HepG2 (cell line): ENCODE data around the gene NEMP2. TPM values are rescaled to one million over a fixed set of nuclear protein-coding genes. Genes with fewer than 3 reads are reported as not detected.

ENCODE experiments used
- ATAC-seq: fragments of 200-7000 bp; cut with Tn5 transposase; 3 replicates; pipeline ENCODE4 v1.9.1; 2020; ENCODE audit warnings: mild to moderate bottlenecking, moderate library complexity
- BruUV-seq: library from RNA; stranded (reverse); fragments of 400-500 nt; replicated peaks from 2 replicates; lab custom pipeline; 2021; lab: Mats Ljungman, UMichigan
- CTCF ChIA-PET: fragments of 300-600 bp; formaldehyde crosslinking; extraction: SDS; loops from one replicate; lab custom pipeline; 2021; ENCODE audit warnings: low total read pairs, inconsistent platforms, low intra/inter-chr PET ratio; lab: Yijun Ruan, JAX
- POLR2A ChIA-PET: fragments of 350-600 bp; sonication (Branson Sonifier 250); formaldehyde crosslinking; loops from one replicate; lab custom pipeline; 2020; ENCODE audit warnings: antibody characterized with exemption, inconsistent platforms; lab: Yijun Ruan, JAX
- DNase-seq: peaks from one replicate; pipeline ENCODE4 v3.0.0-alpha.2; 2015; ENCODE audit warnings: low spot score
- FAIRE-seq: peaks from 3 replicates; lab custom pipeline; 2011; peaks lifted over from hg19 to GRCh38; lab: Jason Lieb, UNC
- H2AFZ ChIP-seq: one replicate; pipeline ENCODE4 v1.6.1; 2011; ENCODE audit warnings: low read length, inconsistent platforms
- H3K27ac ChIP-seq: fragments of 300-600 bp; 3 replicates; pipeline ENCODE4 v1.8.0; 2011; ENCODE audit warnings: mixed run types, mild to moderate bottlenecking, mixed read lengths, low read length, inconsistent platforms; ENCODE audit not compliant: insufficient read depth; ENCODE audit errors: extremely low read length
- H3K27me3 ChIP-seq, 2 experiments: fragments of 200-600 bp in 1 of 2; 2 replicates in 1 of 2; 3 replicates in 1 of 2; pipeline versions ENCODE4 v1.6.0 to v1.8.0; 2011; ENCODE audit warnings: low read length in 2 of 2, mild to moderate bottlenecking in 2 of 2, moderate library complexity in 2 of 2, inconsistent platforms in 1 of 2; ENCODE audit not compliant: insufficient read depth in 2 of 2, control insufficient read depth in 1 of 2
- H3K36me3 ChIP-seq, 2 experiments: fragments of 200-600 bp in 1 of 2; replicated peaks in 1 of 2; 2 replicates in 1 of 2; 3 replicates in 1 of 2; pipeline versions ENCODE4 v1.5.1 to v1.8.0; 2011; ENCODE audit warnings: low read length in 2 of 2, inconsistent platforms in 1 of 2; ENCODE audit not compliant: insufficient read depth in 2 of 2, control insufficient read depth in 1 of 2
- H3K4me1 ChIP-seq: 2 replicates; pipeline ENCODE4 v1.5.1; 2012; ENCODE audit warnings: low read length, inconsistent platforms; ENCODE audit not compliant: insufficient read depth
- H3K4me2 ChIP-seq: 2 replicates; pipeline ENCODE4 v1.6.0; 2011; ENCODE audit warnings: low read depth, low read length, inconsistent platforms
- H3K4me3 ChIP-seq, 3 experiments: fragments of 200-600 bp in 1 of 3; sonication (generic), shearing (Covaris generic) in 1 of 3; replicated peaks in 1 of 3; 2 replicates each; pipeline ENCODE4 v1.5.1; 2011 to 2016; ENCODE audit warnings: low read length in 3 of 3, inconsistent platforms in 2 of 3, low read depth in 2 of 3, mild to moderate bottlenecking in 2 of 3, control low read depth in 1 of 3, mixed read lengths in 1 of 3; ENCODE audit not compliant: insufficient read depth in 1 of 3
- H3K79me2 ChIP-seq: one replicate; pipeline ENCODE4 v1.6.1; 2011; ENCODE audit warnings: low read length, inconsistent platforms; ENCODE audit not compliant: insufficient read depth
- H3K9ac ChIP-seq: 2 replicates; pipeline ENCODE4 v1.6.0; 2011; ENCODE audit warnings: mild to moderate bottlenecking, low read depth, low read length, inconsistent platforms; ENCODE audit not compliant: insufficient read depth
- H3K9me3 ChIP-seq: 2 replicates; pipeline ENCODE4 v1.5.1; 2012; ENCODE audit warnings: mild to moderate bottlenecking, low read length
- H4K20me1 ChIP-seq: 2 replicates; pipeline ENCODE4 v1.6.0; 2011; ENCODE audit warnings: inconsistent platforms, mild to moderate bottlenecking, low read length, moderate library complexity; ENCODE audit not compliant: insufficient read depth
- ARNT2 ChIP-seq: sonication (generic); formaldehyde crosslinking; IDR thresholded peaks from 2 replicates; pipeline ENCODE4 v1.8.0; 2022; ENCODE audit warnings: mild to moderate bottlenecking, low read depth, missing genetic modification reagents, moderate library complexity
- FOXK1 ChIP-seq: sonication (generic); formaldehyde crosslinking; IDR thresholded peaks from 2 replicates; pipeline ENCODE4 v1.4.0; 2020; ENCODE audit warnings: low read depth, missing genetic modification reagents, borderline replicate concordance
- IKZF4 ChIP-seq: sonication (generic); formaldehyde crosslinking; IDR thresholded peaks from 2 replicates; pipeline ENCODE4 v1.5.1; 2020; ENCODE audit warnings: borderline replicate concordance, mild to moderate bottlenecking, low read depth, missing genetic modification reagents; ENCODE audit errors: not compliant biosample characterization
- KLF9 ChIP-seq: IDR thresholded peaks from 2 replicates; pipeline ENCODE4 v1.6.1; 2016; ENCODE audit warnings: low read depth
- MATR3 ChIP-seq: sonication (generic); formaldehyde crosslinking; IDR thresholded peaks from 2 replicates; pipeline ENCODE4 v1.4.0; 2020; ENCODE audit warnings: missing genetic modification reagents
- MED1 ChIP-seq: sonication (generic); formaldehyde crosslinking; IDR thresholded peaks from 2 replicates; pipeline ENCODE4 v1.4.0; 2020; ENCODE audit warnings: missing genetic modification reagents
- NPAS2 ChIP-seq: sonication (generic); formaldehyde crosslinking; IDR thresholded peaks from 2 replicates; pipeline ENCODE4 v1.8.0; 2022; ENCODE audit warnings: mild to moderate bottlenecking, missing genetic modification reagents, borderline replicate concordance
- RARG ChIP-seq: sonication (generic); formaldehyde crosslinking; IDR thresholded peaks from 2 replicates; pipeline ENCODE4 v1.4.0; 2020; ENCODE audit warnings: low read depth, mild to moderate bottlenecking, missing genetic modification reagents
- REPIN1 ChIP-seq: sonication (generic); formaldehyde crosslinking; IDR thresholded peaks from 2 replicates; pipeline ENCODE4 v1.8.0; 2022; ENCODE audit warnings: missing genetic modification reagents, low read depth, mild to moderate bottlenecking, borderline replicate concordance
- ZNF235 ChIP-seq: sonication (generic); formaldehyde crosslinking; IDR thresholded peaks from 2 replicates; pipeline ENCODE4 v1.8.1; 2023; ENCODE audit warnings: mild to moderate bottlenecking, missing genetic modification reagents, borderline replicate concordance
- ZNF331 ChIP-seq: sonication (generic); formaldehyde crosslinking; IDR thresholded peaks from 2 replicates; pipeline ENCODE4 v1.4.0; 2020; ENCODE audit warnings: missing genetic modification reagents
- ZNF430 ChIP-seq: sonication (generic); formaldehyde crosslinking; IDR thresholded peaks from 2 replicates; pipeline ENCODE4 v1.9.0; 2021; ENCODE audit warnings: mild to moderate bottlenecking, missing genetic modification reagents
- ZNF619 ChIP-seq: sonication (generic); formaldehyde crosslinking; IDR thresholded peaks from 2 replicates; pipeline ENCODE4 v1.4.0; 2020; ENCODE audit warnings: mild to moderate bottlenecking, missing genetic modification reagents
- ZNF7 ChIP-seq: IDR thresholded peaks from 2 replicates; pipeline ENCODE4 v1.6.1; 2016; ENCODE audit warnings: missing biosample characterization, missing genetic modification reagents
- ZNF724P ChIP-seq: sonication (generic); formaldehyde crosslinking; IDR thresholded peaks from 2 replicates; pipeline ENCODE4 v1.8.0; 2022; ENCODE audit warnings: missing genetic modification reagents, borderline replicate concordance
- WGBS: methylation state at CpG from one replicate; pipeline ENCODE4 v1.1.6; 2017; ENCODE audit warnings: low lambda C conversion rate; 5-methylcytosine and 5-hydroxymethylcytosine counted together
- in situ Hi-C: cut with HindIII; loops from 2 replicates; pipeline ENCODE4 v1.10.0; 2017; ENCODE audit warnings: low pct_unique_long_range_greater_than_20kb; ENCODE audit not compliant: extremely low pct_ligation_motif_present
- intact Hi-C: fragments of 100-400 bp; cut with micrococcal nuclease; formaldehyde crosslinking; loops from one replicate; pipeline ENCODE4 v1.10.0; 2022; ENCODE audit not compliant: unreplicated experiment
- polyA plus RNA-seq, 8 experiments: library from polyadenylated mRNA; depleted of rRNA in 3 of 8; stranded (reverse) in 7 of 8; unstranded in 1 of 8; fragments of >200 nt; fragmentation: Illumina TruSeq in 4 of 8; extraction: Trizol in 4 of 8; gene quantifications; 2 replicates each; pipeline versions ENCODE4 v1.2.1 to v1.2.3, GENCODE V29; 2011 to 2016; ENCODE audit warnings: low read depth in 4 of 8, missing spikeins in 1 of 8, mixed read lengths in 1 of 8; ENCODE audit not compliant: insufficient read depth in 1 of 8
- total RNA-seq, 5 experiments: library from RNA; depleted of rRNA; stranded (reverse); fragments of >200 nt; fragmentation: Illumina TruSeq; extraction: Trizol; gene quantifications; 2 replicates each; pipeline ENCODE4 v1.2.3, GENCODE V29; 2016; ENCODE audit warnings: low read depth in 1 of 5
- TF ChIP-seq, protein P1 (sequence below): sonication (generic); formaldehyde crosslinking; IDR thresholded peaks from 2 replicates; pipeline ENCODE4 v1.8.1; 2023; ENCODE audit warnings: missing genetic modification reagents, inconsistent platforms, borderline replicate concordance
- TF ChIP-seq, protein P2 (sequence below): sonication (generic); formaldehyde crosslinking; IDR thresholded peaks from 2 replicates; pipeline ENCODE4 v1.5.1; 2020; ENCODE audit warnings: missing genetic modification reagents, mild to moderate bottlenecking, borderline replicate concordance

The NEMP2 gene
- total and polyA plus RNA-seq, 2 of the 13 experiments (the other 11 are each of a cell fraction or from before 2014, with no cell fraction given): 2.4 to 9.8 TPM

DNA sequence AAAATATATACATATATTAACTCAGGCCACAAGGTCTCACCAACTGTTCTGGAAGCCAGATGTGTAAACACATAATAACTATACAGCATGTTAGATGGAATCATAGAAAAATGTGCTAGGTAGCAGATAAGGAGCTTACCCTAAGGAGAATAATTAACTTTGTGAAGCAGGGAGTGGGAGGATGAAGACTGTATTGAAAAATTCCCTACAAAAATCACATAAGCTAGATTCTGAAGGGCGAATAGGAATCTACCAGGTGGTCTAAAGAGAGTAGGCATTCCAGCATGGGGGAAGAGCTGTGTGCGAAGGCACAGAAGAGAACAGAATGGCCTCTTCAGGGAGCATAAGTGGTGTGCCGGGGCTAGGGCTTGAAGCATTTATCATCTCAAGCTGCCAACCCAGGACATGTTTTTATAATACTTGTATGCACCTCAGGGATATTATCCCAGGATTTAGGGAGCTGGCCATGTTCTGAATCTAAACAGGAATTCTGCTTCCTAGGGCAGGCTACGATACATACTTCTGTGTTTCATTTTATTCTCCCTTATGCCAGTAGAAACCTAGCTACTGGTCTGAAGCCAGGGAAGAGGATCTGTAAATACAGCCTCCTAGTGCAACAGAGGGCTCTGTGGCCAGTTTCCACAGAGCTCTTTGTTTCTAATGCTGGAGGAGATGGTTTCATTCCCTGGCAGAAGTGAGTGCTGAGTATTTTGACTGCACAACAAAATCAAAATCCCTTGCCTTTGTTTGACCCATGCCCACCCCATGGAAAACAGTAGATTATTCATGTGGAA lies 56.7 kb downstream of the NEMP2 start:
- H3K27ac ChIP-seq: no peak overlapping the region
- no peaks in the 10 kb centered on the region for H3K4me1 ChIP-seq
- H3K27me3 ChIP-seq: no peaks in the 10 kb centered on the region
- no peaks in the 10 kb centered on the region for H3K79me2 ChIP-seq
- no peaks in the 10 kb centered on the region for H3K36me3 ChIP-seq
- no peak for FAIRE-seq
- CTCF ChIA-PET: no interaction called here
- WGBS: 50% methylated on average over 4 of the region's 4 CpGs
- no peak overlapping the region for H3K4me3 ChIP-seq
- no peak for TF ChIP-seq RARG (CRISPR knock-in tag)
- H3K9ac ChIP-seq: no peak overlapping the region
- no peaks in the 10 kb centered on the region for H4K20me1 ChIP-seq
- no TSS peak for BruUV-seq
- intact Hi-C loops: no loop called here
- no peak overlapping the region for H3K4me2 ChIP-seq
- in situ Hi-C loops: no loop called here
- no peaks in the 10 kb centered on the region for H3K9me3 ChIP-seq
- no peak for DNase-seq
- POLR2A ChIA-PET: no interaction called here
- peak; percentile 69 for ATAC-seq
- H2AFZ ChIP-seq: no peak overlapping the region

DNA sequence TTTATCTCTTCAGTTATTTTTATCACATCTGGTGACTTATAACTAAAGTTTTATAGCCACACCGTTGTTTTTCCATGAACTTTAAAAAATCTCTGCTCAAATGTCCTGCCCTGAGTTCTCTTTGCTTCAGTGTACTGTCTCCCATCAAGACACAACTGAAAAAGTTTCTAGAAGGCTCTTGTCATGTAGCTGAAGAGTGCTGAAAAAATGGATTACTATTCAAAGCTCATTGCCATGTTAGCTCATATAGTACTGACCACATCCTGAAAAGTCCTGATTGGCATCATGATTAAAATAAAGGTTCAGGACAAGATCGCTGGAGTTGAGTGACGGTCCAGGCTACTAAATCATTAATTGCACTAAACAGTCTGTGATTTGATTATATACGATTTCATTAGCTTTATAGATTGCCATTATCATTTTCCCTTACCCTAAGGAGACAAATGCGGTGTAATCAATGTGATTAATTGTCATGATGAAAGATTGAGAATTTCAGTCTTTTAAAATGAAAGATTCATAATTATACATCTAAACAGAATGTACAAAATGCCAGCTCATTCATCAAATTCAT lies 64.2 kb downstream of the NEMP2 start:
- no peak overlapping the region for H2AFZ ChIP-seq
- in situ Hi-C loops (no loop called here), intact Hi-C loops (no loop called here)
- H3K4me2 ChIP-seq: no peak overlapping the region
- no peaks in the 10 kb centered on the region for H3K9me3 ChIP-seq
- ATAC-seq (no peak), DNase-seq (no peak), FAIRE-seq (no peak)
- WGBS: 82% methylated on average over 5 of the region's 5 CpGs
- H3K4me3 ChIP-seq: no peak overlapping the region
- H3K79me2 ChIP-seq: no peaks in the 10 kb centered on the region
- ChIA-PET POLR2A (no interaction called here), CTCF (no interaction called here)
- no peaks in the 10 kb centered on the region for H3K27me3 ChIP-seq
- no TSS peak for BruUV-seq
- H3K36me3 ChIP-seq: no peaks in the 10 kb centered on the region
- H3K4me1 ChIP-seq: peaks cover 26% of the 10 kb centered on the region
- no peak overlapping the region for H3K27ac ChIP-seq
- H4K20me1 ChIP-seq: no peaks in the 10 kb centered on the region
- no peak overlapping the region for H3K9ac ChIP-seq
- no peak for TF ChIP-seq ZNF235 (CRISPR knock-in tag)
- TF ChIP-seq, protein P1, sequence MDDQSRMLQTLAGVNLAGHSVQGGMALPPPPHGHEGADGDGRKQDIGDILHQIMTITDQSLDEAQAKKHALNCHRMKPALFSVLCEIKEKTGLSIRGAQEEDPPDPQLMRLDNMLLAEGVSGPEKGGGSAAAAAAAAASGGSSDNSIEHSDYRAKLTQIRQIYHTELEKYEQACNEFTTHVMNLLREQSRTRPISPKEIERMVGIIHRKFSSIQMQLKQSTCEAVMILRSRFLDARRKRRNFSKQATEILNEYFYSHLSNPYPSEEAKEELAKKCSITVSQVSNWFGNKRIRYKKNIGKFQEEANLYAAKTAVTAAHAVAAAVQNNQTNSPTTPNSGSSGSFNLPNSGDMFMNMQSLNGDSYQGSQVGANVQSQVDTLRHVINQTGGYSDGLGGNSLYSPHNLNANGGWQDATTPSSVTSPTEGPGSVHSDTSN (CRISPR knock-in tag): no peak
- TF ChIP-seq ARNT2 (CRISPR knock-in tag): no peak
- TF ChIP-seq MATR3: no peak
- no peak for TF ChIP-seq FOXK1
- no peak for TF ChIP-seq ZNF724P
- no peak for TF ChIP-seq NPAS2 (CRISPR knock-in tag)
- no peak for TF ChIP-seq ZNF619
- no peak for TF ChIP-seq KLF9 (CRISPR knock-in tag)
- TF ChIP-seq REPIN1 (CRISPR knock-in tag): no peak
- TF ChIP-seq MED1 (CRISPR knock-in tag): no peak
- TF ChIP-seq ZNF331 (CRISPR knock-in tag): no peak
- TF ChIP-seq ZNF430 (CRISPR knock-in tag): no peak
- TF ChIP-seq ZNF7 (CRISPR knock-in tag): no peak
- TF ChIP-seq, protein P2, sequence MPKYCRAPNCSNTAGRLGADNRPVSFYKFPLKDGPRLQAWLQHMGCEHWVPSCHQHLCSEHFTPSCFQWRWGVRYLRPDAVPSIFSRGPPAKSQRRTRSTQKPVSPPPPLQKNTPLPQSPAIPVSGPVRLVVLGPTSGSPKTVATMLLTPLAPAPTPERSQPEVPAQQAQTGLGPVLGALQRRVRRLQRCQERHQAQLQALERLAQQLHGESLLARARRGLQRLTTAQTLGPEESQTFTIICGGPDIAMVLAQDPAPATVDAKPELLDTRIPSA (CRISPR knock-in tag): no peak
- no peak for TF ChIP-seq IKZF4
